Liver (tissue), 9 donors: ENCODE data around the gene UNC45B. TPM values are rescaled to one million over a fixed set of nuclear protein-coding genes. Genes with fewer than 3 reads are reported as not detected.

Source experiments
- DNase-seq: peaks from one replicate; pipeline ENCODE4 v3.0.0-alpha.2; 2017; ENCODE audit warnings: low spot score
- H3K27ac ChIP-seq, 2 donors: one replicate each; pipeline ENCODE4 v1.7.0; 2013; ENCODE audit warnings: inconsistent platforms in 2 of 2, low read length in 2 of 2, control low read depth in 1 of 2, low read depth in 1 of 2, mild to moderate bottlenecking in 1 of 2
- H3K27me3 ChIP-seq, 4 donors: one replicate each; pipeline versions ENCODE4 v1.6.1 to v1.7.0; 2013; ENCODE audit warnings: low read length in 3 of 4, inconsistent platforms in 1 of 4, mild to moderate bottlenecking in 1 of 4, moderate library complexity in 1 of 4; ENCODE audit not compliant: control insufficient read depth in 4 of 4, insufficient read depth in 4 of 4
- H3K36me3 ChIP-seq, 4 donors: one replicate each; pipeline versions ENCODE4 v1.6.1 to v1.7.0; 2013; ENCODE audit warnings: low read length in 3 of 4, mild to moderate bottlenecking in 3 of 4, low read depth in 1 of 4, moderate library complexity in 1 of 4; ENCODE audit not compliant: control insufficient read depth in 4 of 4, insufficient read depth in 3 of 4
- H3K4me1 ChIP-seq, 4 donors: one replicate each; pipeline versions ENCODE4 v1.6.1 to v1.7.0; 2013; ENCODE audit warnings: low read length in 3 of 4, mild to moderate bottlenecking in 3 of 4, moderate library complexity in 1 of 4; ENCODE audit not compliant: control insufficient read depth in 4 of 4, insufficient read depth in 4 of 4
- H3K4me3 ChIP-seq, 3 donors: one replicate each; pipeline versions ENCODE4 v1.6.1 to v1.7.0; 2013; ENCODE audit warnings: low read length in 3 of 3, control low read depth in 1 of 3, low read depth in 1 of 3, mild to moderate bottlenecking in 1 of 3
- H3K9ac ChIP-seq, 2 donors: one replicate each; pipeline ENCODE4 v1.7.0; 2013; ENCODE audit warnings: low read length in 2 of 2, mild to moderate bottlenecking in 2 of 2, moderate library complexity in 2 of 2, control low read depth in 1 of 2, low read depth in 1 of 2
- H3K9me3 ChIP-seq, 4 donors: one replicate each; pipeline versions ENCODE4 v1.6.1 to v1.7.0; 2013; ENCODE audit warnings: low read length in 3 of 4; ENCODE audit not compliant: control insufficient read depth in 4 of 4
- ATF3 ChIP-seq: IDR thresholded peaks from 2 replicates; pipeline ENCODE4 v1.6.1; 2016; ENCODE audit warnings: antibody characterized with exemption
- CTCF ChIP-seq: fragments of 150-350 bp; IDR thresholded peaks from 2 replicates; pipeline ENCODE4 v1.5.1; 2017; ENCODE audit warnings: improper control_type of control experiment, low read depth, low read length; ENCODE audit not compliant: missing input control
- EGR1 ChIP-seq, 2 donors: IDR thresholded peaks; 2 replicates each; pipeline ENCODE4 v1.6.1; 2016 to 2018; ENCODE audit warnings: antibody characterized with exemption in 2 of 2, low read depth in 2 of 2
- FOXA1 ChIP-seq: IDR thresholded peaks from 2 replicates; pipeline ENCODE4 v1.6.1; 2016; ENCODE audit warnings: antibody characterized with exemption
- FOXA2 ChIP-seq: IDR thresholded peaks from 2 replicates; pipeline ENCODE4 v1.6.1; 2016; ENCODE audit warnings: antibody characterized with exemption
- GABPA ChIP-seq, 2 donors: IDR thresholded peaks in 1 of 2; conservative IDR thresholded peaks in 1 of 2; 2 replicates each; pipeline ENCODE4 v1.6.1; 2016; ENCODE audit warnings: antibody characterized with exemption in 2 of 2, mild to moderate bottlenecking in 1 of 2, moderate library complexity in 1 of 2
- HNF4A ChIP-seq, 2 donors: conservative IDR thresholded peaks; 2 replicates each; pipeline ENCODE4 v1.6.1; 2016; ENCODE audit warnings: antibody characterized with exemption in 2 of 2, mild to moderate bottlenecking in 2 of 2
- HNF4G ChIP-seq: IDR thresholded peaks from 2 replicates; pipeline ENCODE4 v1.6.1; 2016; ENCODE audit warnings: antibody characterized with exemption
- JUND ChIP-seq, 2 donors: IDR thresholded peaks; 2 replicates each; pipeline ENCODE4 v1.6.1; 2016; ENCODE audit warnings: antibody characterized with exemption in 2 of 2
- NR2F2 ChIP-seq: IDR thresholded peaks from 2 replicates; pipeline ENCODE4 v1.6.1; 2016; ENCODE audit warnings: antibody characterized with exemption
- RAD21 ChIP-seq, 2 donors: IDR thresholded peaks; 2 replicates each; pipeline ENCODE4 v1.6.1; 2016; ENCODE audit warnings: antibody characterized with exemption in 2 of 2, mild to moderate bottlenecking in 2 of 2
- RXRA ChIP-seq, 2 donors: IDR thresholded peaks; 2 replicates each; pipeline ENCODE4 v1.6.1; 2017 to 2018; ENCODE audit warnings: antibody characterized with exemption in 2 of 2, mild to moderate bottlenecking in 1 of 2
- SP1 ChIP-seq: IDR thresholded peaks from 2 replicates; pipeline ENCODE4 v1.6.1; 2018; ENCODE audit warnings: antibody characterized with exemption, mild to moderate bottlenecking
- TAF1 ChIP-seq: conservative IDR thresholded peaks from 2 replicates; pipeline ENCODE4 v1.6.1; 2016; ENCODE audit warnings: antibody characterized with exemption, mild to moderate bottlenecking
- YY1 ChIP-seq: IDR thresholded peaks from 2 replicates; pipeline ENCODE4 v1.6.1; 2016; ENCODE audit warnings: antibody characterized with exemption, mild to moderate bottlenecking
- ZBTB33 ChIP-seq: IDR thresholded peaks from 2 replicates; pipeline ENCODE4 v1.6.1; 2016; ENCODE audit warnings: antibody characterized with exemption
- WGBS: extraction: QIAGEN DNeasy Blood & Tissue Kit; methylation state at CpG from one replicate; pipeline ENCODE4 v1.1.7; 2013; 5-methylcytosine and 5-hydroxymethylcytosine counted together
- polyA plus RNA-seq, 2 donors: library from polyadenylated mRNA; stranded (reverse) in 1 of 2; unstranded in 1 of 2; fragments of 200-250 nt in 1 of 2; fragments of >200 nt in 1 of 2; fragmentation: Nextera tagmentation in 1 of 2; extraction: Ambion mirVana in 1 of 2; gene quantifications; one replicate each; pipeline versions ENCODE4 v1.2.1 to v1.2.3, GENCODE V29; 2013 to 2015
- total RNA-seq, 2 donors: library from RNA; depleted of rRNA; stranded (reverse); fragments of >200 nt; gene quantifications; one replicate each; pipeline ENCODE4 v1.2.3, GENCODE V29; 2014
- TF ChIP-seq, protein P1 (sequence below): IDR thresholded peaks from 2 replicates; pipeline ENCODE4 v1.6.1; 2016; ENCODE audit warnings: antibody characterized with exemption, mild to moderate bottlenecking
- TF ChIP-seq, protein P2 (sequence below): IDR thresholded peaks from 2 replicates; pipeline ENCODE4 v1.6.1; 2016; ENCODE audit warnings: antibody characterized with exemption
- donor health status: healthy.
- donor health status: healthy.
- donor health status: healthy.
- donor health status: healthy.
- donor health status: healthy.

Gene UNC45B
- total and polyA plus RNA-seq, 4 donors = 0.02 to 0.09 TPM; not detected in 2

GRCh38 chr17:35235289-35235688 is 87.7 kb downstream of the UNC45B start:
- H3K27me3 ChIP-seq = no peaks in the 10 kb centered on the region
- 77% methylated on average over 3 of the region's 3 CpGs for WGBS
- TF ChIP-seq JUND (IDR thresholded peaks at IDR 0.05) (no peak), TAF1 (no peak), EGR1 (IDR thresholded peaks at IDR 0.05; ENCODE audit: low read depth in 2 of 2) (no peak), SP1 (no peak), GABPA (IDR thresholded peaks at IDR 0.05 in 1 of 2, conservative IDR thresholded peaks at IDR 0.05 in 1 of 2) (no peak), CTCF (no peak), YY1 (no peak), RAD21 (IDR thresholded peaks at IDR 0.05) (no peak), ZBTB33 (no peak), FOXA2 (no peak), ATF3 (no peak), HNF4A (conservative IDR thresholded peaks at IDR 0.05) (no peak), FOXA1 (no peak), NR2F2 (no peak)
- TF ChIP-seq, protein P1, sequence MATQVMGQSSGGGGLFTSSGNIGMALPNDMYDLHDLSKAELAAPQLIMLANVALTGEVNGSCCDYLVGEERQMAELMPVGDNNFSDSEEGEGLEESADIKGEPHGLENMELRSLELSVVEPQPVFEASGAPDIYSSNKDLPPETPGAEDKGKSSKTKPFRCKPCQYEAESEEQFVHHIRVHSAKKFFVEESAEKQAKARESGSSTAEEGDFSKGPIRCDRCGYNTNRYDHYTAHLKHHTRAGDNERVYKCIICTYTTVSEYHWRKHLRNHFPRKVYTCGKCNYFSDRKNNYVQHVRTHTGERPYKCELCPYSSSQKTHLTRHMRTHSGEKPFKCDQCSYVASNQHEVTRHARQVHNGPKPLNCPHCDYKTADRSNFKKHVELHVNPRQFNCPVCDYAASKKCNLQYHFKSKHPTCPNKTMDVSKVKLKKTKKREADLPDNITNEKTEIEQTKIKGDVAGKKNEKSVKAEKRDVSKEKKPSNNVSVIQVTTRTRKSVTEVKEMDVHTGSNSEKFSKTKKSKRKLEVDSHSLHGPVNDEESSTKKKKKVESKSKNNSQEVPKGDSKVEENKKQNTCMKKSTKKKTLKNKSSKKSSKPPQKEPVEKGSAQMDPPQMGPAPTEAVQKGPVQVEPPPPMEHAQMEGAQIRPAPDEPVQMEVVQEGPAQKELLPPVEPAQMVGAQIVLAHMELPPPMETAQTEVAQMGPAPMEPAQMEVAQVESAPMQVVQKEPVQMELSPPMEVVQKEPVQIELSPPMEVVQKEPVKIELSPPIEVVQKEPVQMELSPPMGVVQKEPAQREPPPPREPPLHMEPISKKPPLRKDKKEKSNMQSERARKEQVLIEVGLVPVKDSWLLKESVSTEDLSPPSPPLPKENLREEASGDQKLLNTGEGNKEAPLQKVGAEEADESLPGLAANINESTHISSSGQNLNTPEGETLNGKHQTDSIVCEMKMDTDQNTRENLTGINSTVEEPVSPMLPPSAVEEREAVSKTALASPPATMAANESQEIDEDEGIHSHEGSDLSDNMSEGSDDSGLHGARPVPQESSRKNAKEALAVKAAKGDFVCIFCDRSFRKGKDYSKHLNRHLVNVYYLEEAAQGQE = no peak
- TF ChIP-seq, protein P2, sequence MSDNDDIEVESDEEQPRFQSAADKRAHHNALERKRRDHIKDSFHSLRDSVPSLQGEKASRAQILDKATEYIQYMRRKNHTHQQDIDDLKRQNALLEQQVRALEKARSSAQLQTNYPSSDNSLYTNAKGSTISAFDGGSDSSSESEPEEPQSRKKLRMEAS = no peak
- no peak for DNase-seq
- no peak overlapping the region for H3K9ac ChIP-seq
- H3K4me3 ChIP-seq = no peak overlapping the region
- no peaks in the 10 kb centered on the region for H3K9me3 ChIP-seq
- no peak overlapping the region for H3K27ac ChIP-seq
- H3K4me1 ChIP-seq = peaks cover 0 to 3% (median 1%) of the 10 kb centered on the region in 4 donors
- H3K36me3 ChIP-seq = no peaks in the 10 kb centered on the region

- Histone ChIP-seq H3K4me3 (no peak overlapping the region), H3K27me3 (no peaks in the 10 kb centered on the region), H3K4me1 (peaks cover 0 to 3% (median 1%) of the 10 kb centered on the region in 4 donors), H3K27ac (no peak overlapping the region), H3K36me3 (no peaks in the 10 kb centered on the region), H3K9me3 (no peaks in the 10 kb centered on the region), H3K9ac (no peak overlapping the region)
- no peak for DNase-seq
- WGBS = 48% methylated on average over 2 of the region's 2 CpGs
- TF ChIP-seq RAD21 (IDR thresholded peaks at IDR 0.05) (no peak), JUND (IDR thresholded peaks at IDR 0.05) (no peak), NR2F2 (no peak), ZBTB33 (no peak), FOXA2 (no peak), EGR1 (IDR thresholded peaks at IDR 0.05; ENCODE audit: low read depth in 2 of 2) (no peak), HNF4G (no peak), ATF3 (no peak), TAF1 (no peak), SP1 (no peak), HNF4A (conservative IDR thresholded peaks at IDR 0.05) (no peak), RXRA (IDR thresholded peaks at IDR 0.05) (no peak)
- TF ChIP-seq, protein P2 = no peak
Measured at GRCh38 chr17:35235917-35236316, 88.3 kb downstream of the UNC45B start.
